Keratinocyte (primary cell): ENCODE data around the gene ZNF440.

Experiments used
- EZH2 ChIP-seq: IDR thresholded peaks from one replicate; pipeline ENCODE4 v1.6.1; 2012; ENCODE audit warnings: inconsistent platforms, mild to moderate bottlenecking, low read length, moderate library complexity
- TF ChIP-seq, protein P1 (sequence below), 3 experiments: IDR thresholded peaks in 1 of 3; conservative IDR thresholded peaks in 1 of 3; optimal IDR thresholded peaks in 1 of 3; 2 replicates in 2 of 3; 3 replicates in 1 of 3; pipeline versions ENCODE3 to v1.5.1; 2011; ENCODE audit warnings: low read length in 3 of 3, mild to moderate bottlenecking in 3 of 3, moderate library complexity in 2 of 3, control low read depth in 1 of 3, inconsistent platforms in 1 of 3; ENCODE audit not compliant: insufficient read depth in 2 of 3; ENCODE audit errors: extremely low read depth in 1 of 3

DNA sequence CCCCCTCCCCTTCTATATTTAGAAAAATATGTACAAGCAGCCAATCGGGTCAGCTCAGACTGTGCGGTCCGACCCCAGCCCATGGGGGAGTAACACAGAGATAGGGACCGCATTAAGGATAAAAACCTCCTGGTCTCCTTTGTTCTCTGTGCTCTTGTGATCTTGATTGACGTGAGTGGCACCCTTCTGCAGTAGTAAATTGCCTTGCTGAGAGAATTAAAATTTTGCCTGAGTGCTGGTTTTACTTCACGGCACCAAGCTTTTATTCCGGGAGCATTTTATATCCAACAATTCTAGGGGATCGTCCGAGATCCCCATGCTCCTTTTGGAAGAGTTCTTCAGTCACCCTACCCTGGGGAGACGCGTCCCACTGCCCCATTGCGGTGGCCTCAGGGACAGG, 66.5 kb downstream of the ZNF440 start:
- no peak for TF ChIP-seq EZH2
- TF ChIP-seq, protein P1, sequence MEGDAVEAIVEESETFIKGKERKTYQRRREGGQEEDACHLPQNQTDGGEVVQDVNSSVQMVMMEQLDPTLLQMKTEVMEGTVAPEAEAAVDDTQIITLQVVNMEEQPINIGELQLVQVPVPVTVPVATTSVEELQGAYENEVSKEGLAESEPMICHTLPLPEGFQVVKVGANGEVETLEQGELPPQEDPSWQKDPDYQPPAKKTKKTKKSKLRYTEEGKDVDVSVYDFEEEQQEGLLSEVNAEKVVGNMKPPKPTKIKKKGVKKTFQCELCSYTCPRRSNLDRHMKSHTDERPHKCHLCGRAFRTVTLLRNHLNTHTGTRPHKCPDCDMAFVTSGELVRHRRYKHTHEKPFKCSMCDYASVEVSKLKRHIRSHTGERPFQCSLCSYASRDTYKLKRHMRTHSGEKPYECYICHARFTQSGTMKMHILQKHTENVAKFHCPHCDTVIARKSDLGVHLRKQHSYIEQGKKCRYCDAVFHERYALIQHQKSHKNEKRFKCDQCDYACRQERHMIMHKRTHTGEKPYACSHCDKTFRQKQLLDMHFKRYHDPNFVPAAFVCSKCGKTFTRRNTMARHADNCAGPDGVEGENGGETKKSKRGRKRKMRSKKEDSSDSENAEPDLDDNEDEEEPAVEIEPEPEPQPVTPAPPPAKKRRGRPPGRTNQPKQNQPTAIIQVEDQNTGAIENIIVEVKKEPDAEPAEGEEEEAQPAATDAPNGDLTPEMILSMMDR (optimal IDR thresholded peaks at IDR 0.05 in 1 of 3, IDR thresholded peaks at IDR 0.05 in 1 of 3, conservative IDR thresholded peaks at IDR 0.05 in 1 of 3; ENCODE audit: extremely low read depth in 1 of 3, insufficient read depth in 2 of 3, low read length in 3 of 3): no peak
